COLO829 (cell line): ENCODE results near the gene CPPED1.
A peak's percentile ranks its signal among the peaks of the same experiment; 100 is the strongest.

Experiments used
- DNase-seq: peaks from one replicate; pipeline ENCODE4 v3.0.0; 2012; ENCODE audit warnings: low spot score

CPPED1 gene

GRCh38 chr16:12681653-12682052, 122.0 kb downstream of the CPPED1 start:
- no peak for DNase-seq

GRCh38 chr16:12680531-12680930, 123.2 kb downstream of the CPPED1 start:
- DNase-seq, result no peak

- DNase-seq, result no peak
Measured at GRCh38 chr16:12679660-12680272, 123.9 kb downstream of the CPPED1 start.

- no peak for DNase-seq
Measured at GRCh38 chr16:12678983-12679382, 124.7 kb downstream of the CPPED1 start.

- no peak for DNase-seq
Measured at GRCh38 chr16:12677502-12677901, 126.2 kb downstream of the CPPED1 start.

GRCh38 chr16:12675852-12676251, 127.8 kb downstream of the CPPED1 start:
- no peak for DNase-seq

- no peak for DNase-seq
Measured at GRCh38 chr16:12675046-12675445, 128.6 kb downstream of the CPPED1 start.

DNA sequence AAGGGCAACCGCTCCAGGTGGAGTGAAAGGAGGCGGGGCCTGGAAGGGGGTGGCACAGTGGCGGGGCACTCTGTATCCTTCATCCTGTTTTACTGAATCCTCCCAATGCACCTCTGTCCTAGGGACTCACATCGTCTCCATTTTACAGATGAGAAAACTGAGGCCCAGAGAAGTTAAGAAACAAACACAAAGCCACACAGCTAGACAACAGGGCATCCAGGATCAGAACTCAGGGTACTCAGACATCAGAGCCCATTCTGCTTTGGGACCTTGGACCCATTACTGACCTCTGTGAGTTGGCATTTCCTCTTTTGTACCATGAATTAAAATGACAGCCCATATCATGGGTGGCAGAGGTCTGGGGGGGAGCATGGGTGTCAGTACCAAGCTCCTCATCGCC, 129.2 kb downstream of the CPPED1 start:
- no peak for DNase-seq

- DNase-seq, result no peak
Measured at GRCh38 chr16:12674071-12674470, 129.6 kb downstream of the CPPED1 start.

DNA sequence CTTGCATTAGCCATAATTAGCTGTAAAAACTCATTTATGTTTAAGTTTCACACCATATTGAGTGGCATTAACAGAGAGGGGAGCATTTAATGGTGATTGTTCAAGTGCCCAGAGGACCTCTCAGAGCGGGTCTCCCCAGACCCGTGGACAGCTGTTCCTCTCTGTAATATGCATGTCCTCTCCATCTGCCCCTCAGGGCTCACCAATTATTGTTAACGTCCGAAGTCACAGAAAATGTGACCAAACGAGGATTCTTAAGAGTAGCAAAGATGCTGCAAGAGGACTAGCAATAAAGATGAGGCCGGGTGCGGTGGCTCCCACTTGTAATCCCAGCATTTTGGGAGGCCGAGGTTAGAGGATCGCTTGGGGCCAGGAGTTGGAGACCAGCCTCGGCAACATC, 130.2 kb downstream of the CPPED1 start:
- DNase-seq, result no peak

DNA sequence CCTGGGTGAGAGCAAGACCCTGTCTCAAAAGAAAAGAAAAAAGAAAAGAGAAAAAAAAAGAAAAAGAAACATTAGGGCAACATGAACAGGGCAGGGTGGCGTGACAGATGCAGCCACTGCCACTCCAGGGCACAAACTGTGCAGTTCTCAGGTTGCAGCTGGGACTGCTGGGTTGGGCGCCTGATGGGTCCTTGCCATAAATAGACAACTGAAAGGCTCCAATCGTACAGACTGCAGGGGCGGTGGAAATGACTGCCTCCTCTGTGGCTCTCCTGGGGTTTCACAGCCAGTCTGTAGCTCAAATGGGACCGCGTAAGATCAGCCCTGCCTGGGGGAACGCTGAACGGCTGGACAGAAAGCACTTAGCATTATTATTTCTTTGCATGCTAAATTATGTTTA, 130.7 kb downstream of the CPPED1 start:
- no peak for DNase-seq

GRCh38 chr16:12669908-12670307, 133.8 kb downstream of the CPPED1 start:
- no peak for DNase-seq

GRCh38 chr16:12667909-12668308, 135.8 kb downstream of the CPPED1 start:
- no peak for DNase-seq

DNA sequence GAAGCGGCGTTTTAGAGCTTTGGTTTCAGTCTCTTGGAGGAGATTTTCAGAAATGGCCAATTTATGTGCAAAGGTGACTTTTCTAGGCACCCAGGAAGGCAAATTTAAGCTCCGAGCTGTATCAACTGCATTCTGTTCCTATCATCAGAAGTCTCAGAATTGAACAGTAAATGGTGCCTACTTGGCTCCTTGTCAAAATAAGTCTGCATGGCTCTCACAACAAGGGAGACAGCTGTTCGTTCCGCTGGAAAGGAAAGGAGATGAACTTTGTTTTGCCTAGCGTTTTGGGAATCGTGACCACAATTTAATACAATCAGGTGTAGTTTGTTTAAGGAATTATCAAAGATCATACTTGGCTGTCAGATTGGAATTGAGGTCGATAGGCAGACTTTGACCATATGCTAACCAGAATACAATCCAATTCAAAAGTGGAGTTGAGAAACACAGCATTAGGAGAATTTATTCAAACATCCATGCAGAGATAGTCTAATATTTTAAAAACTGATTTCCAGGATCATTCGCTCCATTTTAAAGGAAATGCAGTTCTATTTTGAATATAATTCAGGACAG, 139.4 kb downstream of the CPPED1 start:
- no peak for DNase-seq

DNA sequence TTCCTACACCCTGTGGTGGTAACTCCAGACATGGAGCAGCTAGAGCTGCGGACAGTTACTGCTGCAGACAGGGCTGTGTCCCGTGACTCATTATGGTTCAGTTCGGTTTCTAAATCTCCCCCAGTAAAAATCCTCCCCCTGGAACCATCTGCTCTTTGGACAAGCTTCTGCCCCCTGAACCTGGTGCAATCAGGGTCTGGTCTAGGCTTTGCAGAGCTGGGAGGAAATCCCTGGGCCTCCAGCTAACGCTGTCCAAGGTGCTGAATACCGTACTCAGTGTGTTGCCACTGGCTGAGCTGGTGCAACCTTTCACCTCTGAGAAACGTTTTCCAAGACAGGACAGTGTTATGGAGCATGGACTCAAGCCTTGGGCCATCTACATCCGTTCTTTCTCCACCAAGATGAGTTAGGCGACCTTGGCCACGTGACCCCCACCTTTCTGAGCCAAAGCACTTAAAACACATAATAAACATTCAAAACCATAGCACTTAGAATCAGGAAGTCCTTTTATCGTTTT, 142.0 kb downstream of the CPPED1 start:
- no peak for DNase-seq

DNA sequence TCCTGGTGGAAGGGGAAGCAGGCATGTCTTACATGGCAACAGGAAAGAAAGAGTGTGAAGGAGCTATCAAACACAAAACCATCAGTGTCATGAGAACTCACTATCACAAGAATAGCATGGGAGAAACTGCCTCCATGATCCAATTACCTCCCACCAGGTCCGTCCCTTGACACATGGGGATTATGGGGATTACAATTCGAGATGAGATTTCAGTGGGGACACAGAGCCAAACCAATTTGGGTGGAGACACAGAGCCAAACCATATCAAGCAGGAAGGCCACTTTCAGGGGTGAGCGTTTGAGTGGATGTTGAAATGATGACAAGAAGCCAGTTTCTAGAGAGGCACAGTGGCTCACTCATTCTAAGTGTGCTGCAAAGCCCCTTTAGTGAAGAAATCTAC, 143.8 kb downstream of the CPPED1 start:
- no peak for DNase-seq

DNA sequence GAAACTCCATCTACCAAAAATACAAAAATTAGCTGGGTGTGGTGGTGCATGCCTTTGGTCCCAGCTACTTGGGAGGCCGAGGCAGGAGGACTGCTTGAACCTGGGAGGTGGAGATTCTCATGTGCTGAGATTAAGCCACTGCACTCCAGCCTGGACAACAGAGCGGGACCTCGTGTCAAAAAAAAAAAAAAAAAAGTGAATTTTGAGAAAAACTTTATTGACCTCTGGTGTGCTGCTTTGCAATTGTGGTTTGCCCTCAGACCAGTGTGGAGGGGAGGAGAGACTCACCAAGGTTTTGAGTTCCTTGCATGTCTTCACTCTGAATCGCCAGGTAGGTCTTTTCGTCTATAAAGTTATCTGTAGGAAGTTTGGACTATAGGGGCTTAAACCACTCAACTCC, 145.2 kb downstream of the CPPED1 start:
- DNase-seq, result no peak

GRCh38 chr16:12655537-12655936, 148.2 kb downstream of the CPPED1 start:
- peak; percentile 56 for DNase-seq

- no peak for DNase-seq
Measured at GRCh38 chr16:12653820-12654392, 149.8 kb downstream of the CPPED1 start.

DNA sequence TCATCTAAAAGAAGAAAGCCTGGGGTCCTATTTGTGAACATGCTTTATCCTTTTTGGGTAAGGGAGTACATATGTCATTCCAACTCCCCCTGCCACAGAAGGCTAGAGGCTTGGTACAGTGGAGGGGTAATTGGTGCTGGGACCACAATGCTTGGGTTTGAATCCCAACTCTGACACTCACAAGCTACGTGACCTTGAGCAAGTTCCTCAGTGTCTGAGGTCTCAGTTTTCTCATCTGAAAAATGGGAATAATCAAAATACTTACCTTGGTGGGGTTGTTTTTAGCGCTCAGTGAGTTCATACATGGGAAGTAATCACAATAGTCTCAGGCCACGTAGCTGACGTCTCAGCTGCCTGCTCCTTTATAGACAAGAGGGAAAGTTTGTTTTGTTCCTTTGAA, 150.8 kb downstream of the CPPED1 start:
- DNase-seq, result no peak

DNA sequence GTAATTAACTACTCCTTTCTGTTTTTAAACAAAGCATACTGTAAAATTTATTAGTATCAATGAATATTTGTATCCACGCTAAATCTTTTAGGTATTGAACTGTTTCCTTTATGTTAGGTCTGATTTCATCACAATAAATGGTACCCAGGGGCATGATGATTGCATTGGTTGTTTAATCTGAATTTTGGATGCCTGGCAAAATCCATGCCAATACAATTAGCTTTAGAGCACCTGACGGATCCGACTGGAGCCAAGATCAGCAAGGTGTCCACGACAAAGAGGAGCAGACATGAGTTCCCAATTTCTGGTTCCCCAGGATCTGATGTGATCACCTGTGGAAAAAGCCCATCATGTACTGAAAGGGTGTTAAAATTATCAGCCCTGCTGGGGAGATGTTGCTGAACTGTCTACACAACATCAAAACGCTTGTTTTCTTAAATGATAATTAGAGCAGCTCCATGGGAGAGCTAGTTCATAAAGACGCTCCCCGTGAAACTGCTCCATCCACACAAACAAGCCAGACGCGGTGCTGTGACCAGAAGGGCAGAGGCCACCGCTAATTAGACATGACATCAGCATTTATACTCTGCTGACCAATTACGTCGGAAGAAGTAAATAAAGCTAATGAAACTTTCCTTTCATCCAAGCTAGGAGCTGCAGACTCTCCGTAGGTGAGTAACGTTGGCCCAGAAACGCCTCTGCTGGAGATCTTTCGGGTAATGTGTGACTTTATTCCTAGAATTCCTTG, 151.7 kb downstream of the CPPED1 start:
- no peak for DNase-seq

GRCh38 chr16:12649356-12649755, 154.3 kb downstream of the CPPED1 start:
- DNase-seq, result no peak
